Tibial nerve (tissue), 3 donors: ENCODE data around the gene KDM2A.

Source experiments
- CTCF ChIP-seq, 5 experiments: fragments of 200-600 bp in 3 of 5; fragments of 450-650 bp in 2 of 5; sonication (generic) in 3 of 5; IDR thresholded peaks; one replicate each; pipeline ENCODE4 v1.5.1; 2016 to 2019; ENCODE audit warnings: antibody characterized with exemption in 5 of 5, mild to moderate bottlenecking in 3 of 5, moderate library complexity in 2 of 5
- POLR2A ChIP-seq, 2 donors: fragments of 450-650 bp; IDR thresholded peaks; one replicate each; pipeline ENCODE4 v1.6.1; 2017; ENCODE audit warnings: antibody characterized with exemption in 2 of 2, mild to moderate bottlenecking in 2 of 2, moderate library complexity in 2 of 2

- TF ChIP-seq POLR2A (IDR thresholded peaks at IDR 0.05) (no peak), CTCF (IDR thresholded peaks at IDR 0.05) (no peak)
These were observed 149.3 kb downstream of the KDM2A start for GRCh38 chr11:67268081-67268961.
